Keratinocyte (primary cell): ENCODE results near the gene SLC22A9. TPM values are rescaled to one million over a fixed set of nuclear protein-coding genes. Genes with fewer than 3 reads are reported as not detected.
"Not testable (repeated sequence)": the region's sequence is repeated elsewhere in the genome, so short reads cannot be mapped to it uniquely, and the experiment has no call there.

Experiments used
- DNase-seq: peaks from one replicate; pipeline ENCODE4 v3.0.0-alpha.2; 2011; ENCODE audit warnings: low read depth, missing footprints, low spot score
- FAIRE-seq: peaks from 2 replicates; lab custom pipeline; 2011; peaks lifted over from hg19 to GRCh38; lab: Jason Lieb, UNC
- H2AFZ ChIP-seq: 2 replicates; pipeline ENCODE4 v1.6.0; 2012; ENCODE audit warnings: low read length, control low read depth, inconsistent platforms; ENCODE audit not compliant: control insufficient read depth
- H3K27ac ChIP-seq: 2 replicates; pipeline ENCODE4 v1.5.1; 2011; ENCODE audit warnings: low read length; ENCODE audit not compliant: control insufficient read depth, insufficient read depth
- H3K27me3 ChIP-seq: 3 replicates; pipeline ENCODE4 v1.6.0; 2011; ENCODE audit warnings: low read length; ENCODE audit not compliant: control insufficient read depth, insufficient read depth; ENCODE audit errors: extremely low read depth
- H3K36me3 ChIP-seq, 2 experiments: 2 replicates in 1 of 2; 3 replicates in 1 of 2; pipeline ENCODE4 v1.5.1; 2011; ENCODE audit warnings: low read length in 2 of 2, mild to moderate bottlenecking in 1 of 2; ENCODE audit not compliant: control insufficient read depth in 2 of 2, insufficient read depth in 2 of 2; ENCODE audit errors: extremely low read depth in 1 of 2
- H3K4me1 ChIP-seq: 3 replicates; pipeline ENCODE4 v1.5.1; 2011; ENCODE audit warnings: low read length; ENCODE audit not compliant: control insufficient read depth, insufficient read depth; ENCODE audit errors: extremely low read depth
- H3K4me2 ChIP-seq: 3 replicates; pipeline ENCODE4 v1.6.0; 2011; ENCODE audit warnings: low read depth, low read length; ENCODE audit not compliant: control insufficient read depth, insufficient read depth; ENCODE audit errors: extremely low read depth
- H3K4me3 ChIP-seq, 3 experiments: fragments of 200-600 bp in 1 of 3; sonication (generic) in 1 of 3; 2 replicates in 2 of 3; 3 replicates in 1 of 3; pipeline ENCODE4 v1.5.1; 2011 to 2016; ENCODE audit warnings: low read length in 3 of 3, mild to moderate bottlenecking in 3 of 3, control low read depth in 2 of 3, inconsistent platforms in 1 of 3, low read depth in 1 of 3, mixed read lengths in 1 of 3, mixed run types in 1 of 3, moderate library complexity in 1 of 3; ENCODE audit not compliant: control insufficient read depth in 2 of 3, insufficient read depth in 2 of 3; ENCODE audit errors: extremely low read depth in 1 of 3
- H3K79me2 ChIP-seq: 2 replicates; pipeline ENCODE4 v1.6.0; 2012; ENCODE audit warnings: low read length; ENCODE audit not compliant: control insufficient read depth, insufficient read depth
- H3K9ac ChIP-seq: 3 replicates; pipeline ENCODE4 v1.6.0; 2011; ENCODE audit warnings: low read length; ENCODE audit not compliant: control insufficient read depth, insufficient read depth; ENCODE audit errors: extremely low read depth
- H3K9me1 ChIP-seq: 3 replicates; pipeline ENCODE4 v1.6.0; 2011; ENCODE audit warnings: low read length; ENCODE audit not compliant: control insufficient read depth, insufficient read depth; ENCODE audit errors: extremely low read depth
- H3K9me3 ChIP-seq: 2 replicates; pipeline ENCODE4 v1.5.1; 2012; ENCODE audit warnings: low read depth, low read length; ENCODE audit not compliant: control insufficient read depth
- H4K20me1 ChIP-seq: 3 replicates; pipeline ENCODE4 v1.6.0; 2011; ENCODE audit warnings: low read length; ENCODE audit not compliant: control insufficient read depth, insufficient read depth; ENCODE audit errors: extremely low read depth
- EZH2 ChIP-seq: IDR thresholded peaks from one replicate; pipeline ENCODE4 v1.6.1; 2012; ENCODE audit warnings: inconsistent platforms, mild to moderate bottlenecking, low read length, moderate library complexity
- dilution Hi-C: fragments of 300-500 bp; cut with MboI; formaldehyde crosslinking; loops from one replicate; pipeline ENCODE4 v1.7.0; 2020; ENCODE audit warnings: low sequenced_read_pairs; ENCODE audit not compliant: extremely low pct_ligation_motif_present
- polyA plus RNA-seq, 5 experiments: library from polyadenylated mRNA; depleted of rRNA in 3 of 5; stranded (reverse) in 3 of 5; stranded (forward) in 1 of 5; unstranded in 1 of 5; fragments of >200 nt; gene quantifications; 1 replicate in 1 of 5; 2 replicates in 3 of 5; 3 replicates in 1 of 5; pipeline versions ENCODE4 v1.2.1 to v1.2.3, GENCODE V29; 2011 to 2012; ENCODE audit warnings: missing spikeins in 2 of 5, low read depth in 1 of 5, low replicate concordance in 1 of 5
- TF ChIP-seq, protein P1 (sequence below), 3 experiments: IDR thresholded peaks in 1 of 3; conservative IDR thresholded peaks in 1 of 3; optimal IDR thresholded peaks in 1 of 3; 2 replicates in 2 of 3; 3 replicates in 1 of 3; pipeline versions ENCODE3 to v1.5.1; 2011; ENCODE audit warnings: low read length in 3 of 3, mild to moderate bottlenecking in 3 of 3, moderate library complexity in 2 of 3, control low read depth in 1 of 3, inconsistent platforms in 1 of 3; ENCODE audit not compliant: insufficient read depth in 2 of 3; ENCODE audit errors: extremely low read depth in 1 of 3

Gene SLC22A9
- polyA plus RNA-seq, 1 donor (not counting 4 experiments of a cell fraction or from before 2014, with no cell fraction given) = not detected

- no peaks in the 10 kb centered on the region for H3K4me1 ChIP-seq
- no peak overlapping the region for H3K27ac ChIP-seq
- no peaks in the 10 kb centered on the region for H3K9me3 ChIP-seq
- DNase-seq (no peak), FAIRE-seq (no peak)
- no peaks in the 10 kb centered on the region for H3K79me2 ChIP-seq
- H3K9ac ChIP-seq = no peak overlapping the region
- H3K27me3 ChIP-seq = no peaks in the 10 kb centered on the region
- no peaks in the 10 kb centered on the region for H3K9me1 ChIP-seq
- no peak overlapping the region for H3K4me2 ChIP-seq
- no peaks in the 10 kb centered on the region for H3K36me3 ChIP-seq
- dilution Hi-C loops = no loop called here
- no peak overlapping the region for H2AFZ ChIP-seq
- H3K4me3 ChIP-seq = no peak overlapping the region
- no peak for TF ChIP-seq EZH2
- TF ChIP-seq, protein P1, sequence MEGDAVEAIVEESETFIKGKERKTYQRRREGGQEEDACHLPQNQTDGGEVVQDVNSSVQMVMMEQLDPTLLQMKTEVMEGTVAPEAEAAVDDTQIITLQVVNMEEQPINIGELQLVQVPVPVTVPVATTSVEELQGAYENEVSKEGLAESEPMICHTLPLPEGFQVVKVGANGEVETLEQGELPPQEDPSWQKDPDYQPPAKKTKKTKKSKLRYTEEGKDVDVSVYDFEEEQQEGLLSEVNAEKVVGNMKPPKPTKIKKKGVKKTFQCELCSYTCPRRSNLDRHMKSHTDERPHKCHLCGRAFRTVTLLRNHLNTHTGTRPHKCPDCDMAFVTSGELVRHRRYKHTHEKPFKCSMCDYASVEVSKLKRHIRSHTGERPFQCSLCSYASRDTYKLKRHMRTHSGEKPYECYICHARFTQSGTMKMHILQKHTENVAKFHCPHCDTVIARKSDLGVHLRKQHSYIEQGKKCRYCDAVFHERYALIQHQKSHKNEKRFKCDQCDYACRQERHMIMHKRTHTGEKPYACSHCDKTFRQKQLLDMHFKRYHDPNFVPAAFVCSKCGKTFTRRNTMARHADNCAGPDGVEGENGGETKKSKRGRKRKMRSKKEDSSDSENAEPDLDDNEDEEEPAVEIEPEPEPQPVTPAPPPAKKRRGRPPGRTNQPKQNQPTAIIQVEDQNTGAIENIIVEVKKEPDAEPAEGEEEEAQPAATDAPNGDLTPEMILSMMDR (optimal IDR thresholded peaks at IDR 0.05 in 1 of 3, IDR thresholded peaks at IDR 0.05 in 1 of 3, conservative IDR thresholded peaks at IDR 0.05 in 1 of 3; ENCODE audit: extremely low read depth in 1 of 3, insufficient read depth in 2 of 3, low read length in 3 of 3) = no peak
- H4K20me1 ChIP-seq = no peaks in the 10 kb centered on the region
Observed at GRCh38 chr11:63417174-63417852, 47.7 kb downstream of the SLC22A9 start.

DNA sequence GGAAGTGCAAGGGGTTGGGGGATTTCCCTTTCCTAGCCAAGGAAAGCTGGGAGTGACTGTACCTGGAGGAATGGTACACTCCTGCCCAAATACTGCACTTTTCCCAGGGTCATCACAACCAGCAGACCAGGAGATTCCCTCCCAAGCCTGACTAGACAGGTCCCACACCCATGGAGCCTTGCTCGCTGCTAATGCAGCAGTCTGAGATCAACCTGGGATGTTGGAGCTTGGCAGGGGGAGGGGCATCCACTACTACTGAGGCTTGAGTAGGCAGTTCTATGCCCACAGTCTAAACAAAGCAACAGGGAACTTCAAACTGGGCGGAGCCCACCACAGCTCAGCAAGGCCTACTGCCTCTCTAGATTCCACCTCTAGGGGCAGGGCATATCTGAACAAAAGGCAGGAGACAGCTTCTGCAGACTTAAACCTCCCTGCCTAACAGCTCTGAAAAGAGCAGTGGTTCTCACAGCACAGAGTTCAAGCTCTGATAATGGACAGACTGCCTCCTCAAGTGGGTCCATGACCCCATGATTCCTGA, 58.5 kb downstream of the SLC22A9 start:
- no peak overlapping the region for H3K27ac ChIP-seq
- no peaks in the 10 kb centered on the region for H3K4me1 ChIP-seq
- dilution Hi-C loops = no loop called here
- DNase-seq = no peak
- H3K79me2 ChIP-seq = no peaks in the 10 kb centered on the region
- no peak overlapping the region for H2AFZ ChIP-seq
- H3K9me1 ChIP-seq = no peaks in the 10 kb centered on the region
- H4K20me1 ChIP-seq = no peaks in the 10 kb centered on the region
- no peaks in the 10 kb centered on the region for H3K36me3 ChIP-seq
- no peak overlapping the region for H3K9ac ChIP-seq
- TF ChIP-seq, protein P1 (optimal IDR thresholded peaks at IDR 0.05 in 1 of 3, IDR thresholded peaks at IDR 0.05 in 1 of 3, conservative IDR thresholded peaks at IDR 0.05 in 1 of 3; ENCODE audit: extremely low read depth in 1 of 3, insufficient read depth in 2 of 3, low read length in 3 of 3) = no peak
- TF ChIP-seq EZH2 = no peak
- no peaks in the 10 kb centered on the region for H3K27me3 ChIP-seq
- no peak for FAIRE-seq
- no peaks in the 10 kb centered on the region for H3K9me3 ChIP-seq
- H3K4me2 ChIP-seq = no peak overlapping the region
- H3K4me3 ChIP-seq = no peak overlapping the region

DNA sequence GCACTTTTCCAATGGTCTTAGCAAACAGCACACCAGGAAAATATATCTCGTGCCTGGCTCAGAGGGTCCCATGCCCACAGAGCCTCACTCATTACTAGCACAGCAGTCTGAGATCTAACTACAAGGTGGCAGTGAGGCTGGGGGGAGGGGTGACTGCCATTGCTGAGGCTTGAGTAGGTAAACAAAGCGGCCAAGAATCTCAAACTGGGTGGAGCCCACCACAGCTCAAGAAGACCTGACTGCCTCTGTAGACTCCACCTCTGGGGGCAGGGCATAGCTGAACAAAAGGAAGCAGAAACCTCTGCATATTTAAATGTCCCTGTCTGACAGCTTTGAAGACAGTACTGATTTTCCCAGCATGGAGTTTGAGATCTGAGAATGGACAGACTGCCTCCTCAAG, 61.1 kb downstream of the SLC22A9 start:
- H2AFZ ChIP-seq, H3K4me1 ChIP-seq, H4K20me1 ChIP-seq, H3K27me3 ChIP-seq, H3K4me2 ChIP-seq, H3K9ac ChIP-seq, H3K79me2 ChIP-seq, H3K9me3 ChIP-seq, FAIRE-seq, DNase-seq, dilution Hi-C loops, H3K27ac ChIP-seq, H3K4me3 ChIP-seq, H3K36me3 ChIP-seq, H3K9me1 ChIP-seq: not testable (repeated sequence)

DNA sequence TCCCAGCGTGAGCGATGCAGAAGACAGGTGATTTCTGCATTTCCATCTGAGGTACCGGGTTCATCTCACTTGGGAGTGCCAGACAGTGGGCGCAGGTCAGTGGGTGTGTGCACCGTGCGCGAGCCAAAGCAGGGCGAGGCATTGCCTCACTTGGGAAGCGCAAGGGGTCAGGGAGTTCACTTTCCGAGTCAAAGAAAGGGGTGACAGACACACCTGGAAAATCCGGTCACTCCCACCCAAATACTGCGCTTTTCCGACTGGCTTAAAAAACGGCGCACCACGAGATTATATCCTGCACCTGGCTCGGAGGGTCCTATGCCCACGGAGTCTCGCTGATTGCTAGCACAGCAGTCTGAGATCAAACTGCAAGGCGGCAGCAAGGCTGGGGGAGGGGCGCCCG, 65.8 kb downstream of the SLC22A9 start:
- DNase-seq, H3K9me3 ChIP-seq, H3K9ac ChIP-seq, H3K4me3 ChIP-seq, H3K4me2 ChIP-seq, H4K20me1 ChIP-seq, H3K9me1 ChIP-seq, H2AFZ ChIP-seq, H3K36me3 ChIP-seq, FAIRE-seq, H3K4me1 ChIP-seq, H3K79me2 ChIP-seq, H3K27me3 ChIP-seq, dilution Hi-C loops, H3K27ac ChIP-seq: not testable (repeated sequence)
